ENCODE data around the gene PDCD1. TPM values are rescaled to one million over a fixed set of nuclear protein-coding genes. Genes with fewer than 3 reads are reported as not detected.

Gene PDCD1
- total and polyA plus RNA-seq, 2 of the 13 experiments (the other 11 are each of a cell fraction or from before 2014, with no cell fraction given), result 0.04 TPM; not detected in 1

DNA sequence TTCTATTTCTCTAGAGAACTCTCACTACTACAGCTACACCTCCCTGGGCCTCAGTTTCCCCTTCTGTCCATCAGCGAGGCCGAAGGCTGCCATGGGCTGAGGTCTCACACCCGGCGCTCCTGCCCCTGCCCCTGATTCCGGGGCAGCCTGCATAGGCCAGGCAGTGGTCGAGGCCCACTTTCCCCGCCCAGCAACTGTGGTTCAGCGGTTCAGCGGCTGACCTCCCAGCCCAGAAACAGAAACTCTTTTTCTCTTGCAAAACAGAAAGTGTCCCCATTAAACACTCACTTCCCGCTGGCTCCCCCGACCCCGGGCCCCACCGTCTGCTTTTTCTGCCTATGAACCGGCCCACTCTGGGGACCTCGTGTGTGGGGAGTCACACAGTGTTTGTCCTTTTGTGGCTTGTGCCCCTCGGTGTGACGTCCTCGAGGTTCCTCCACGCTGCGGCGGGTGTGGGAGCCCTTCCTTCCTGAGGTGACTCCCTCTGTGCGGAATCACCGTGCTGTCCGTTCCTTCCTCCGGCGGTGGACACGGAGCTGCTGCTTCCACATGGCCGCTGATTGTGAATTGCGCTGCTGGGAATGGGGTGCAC is 16.0 kb downstream of the PDCD1 start:
- peaks cover 17 to 61% of the 10 kb centered on the region in 2 experiments for H3K27me3 ChIP-seq (ENCODE audit: control insufficient read depth in 1 of 2, insufficient read depth in 2 of 2, low read length in 2 of 2)
- ATAC-seq, result peak; percentile 61
- TF ChIP-seq, protein P1, sequence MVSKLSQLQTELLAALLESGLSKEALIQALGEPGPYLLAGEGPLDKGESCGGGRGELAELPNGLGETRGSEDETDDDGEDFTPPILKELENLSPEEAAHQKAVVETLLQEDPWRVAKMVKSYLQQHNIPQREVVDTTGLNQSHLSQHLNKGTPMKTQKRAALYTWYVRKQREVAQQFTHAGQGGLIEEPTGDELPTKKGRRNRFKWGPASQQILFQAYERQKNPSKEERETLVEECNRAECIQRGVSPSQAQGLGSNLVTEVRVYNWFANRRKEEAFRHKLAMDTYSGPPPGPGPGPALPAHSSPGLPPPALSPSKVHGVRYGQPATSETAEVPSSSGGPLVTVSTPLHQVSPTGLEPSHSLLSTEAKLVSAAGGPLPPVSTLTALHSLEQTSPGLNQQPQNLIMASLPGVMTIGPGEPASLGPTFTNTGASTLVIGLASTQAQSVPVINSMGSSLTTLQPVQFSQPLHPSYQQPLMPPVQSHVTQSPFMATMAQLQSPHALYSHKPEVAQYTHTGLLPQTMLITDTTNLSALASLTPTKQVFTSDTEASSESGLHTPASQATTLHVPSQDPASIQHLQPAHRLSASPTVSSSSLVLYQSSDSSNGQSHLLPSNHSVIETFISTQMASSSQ (IDR thresholded peaks at IDR 0.05; ENCODE audit: low read depth), result no peak
- TF ChIP-seq, protein P1 (CRISPR knock-in tag; IDR thresholded peaks at IDR 0.05; ENCODE audit: borderline replicate concordance), result no peak
- TF ChIP-seq, protein P2, sequence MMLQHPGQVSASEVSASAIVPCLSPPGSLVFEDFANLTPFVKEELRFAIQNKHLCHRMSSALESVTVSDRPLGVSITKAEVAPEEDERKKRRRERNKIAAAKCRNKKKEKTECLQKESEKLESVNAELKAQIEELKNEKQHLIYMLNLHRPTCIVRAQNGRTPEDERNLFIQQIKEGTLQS (CRISPR knock-in tag; IDR thresholded peaks at IDR 0.05), result no peak
- TF ChIP-seq STAG1 (CRISPR knock-in tag; IDR thresholded peaks at IDR 0.05) (no peak), ZBTB7A (CRISPR knock-in tag; IDR thresholded peaks at IDR 0.05) (peak; percentile 25; the same call in 1 of the 2 replicates), ZNF614 (CRISPR knock-in tag; IDR thresholded peaks at IDR 0.05; ENCODE audit: borderline replicate concordance) (no peak), ZNF296 (CRISPR knock-in tag; conservative IDR thresholded peaks at IDR 0.05) (no peak), ZFYVE20 (CRISPR knock-in tag; IDR thresholded peaks at IDR 0.05; ENCODE audit: borderline replicate concordance, low read depth) (no peak), GLI4 (CRISPR knock-in tag; IDR thresholded peaks at IDR 0.05; ENCODE audit: borderline replicate concordance) (no peak), HOXA3 (CRISPR knock-in tag; IDR thresholded peaks at IDR 0.05) (peak; percentile 39; the same call in 1 of the 2 replicates), ZFP41 (CRISPR knock-in tag; IDR thresholded peaks at IDR 0.05; ENCODE audit: borderline replicate concordance) (no peak), ZNF772 (CRISPR knock-in tag; IDR thresholded peaks at IDR 0.05) (no peak), SP4 (CRISPR knock-in tag; IDR thresholded peaks at IDR 0.05) (0 out of 2 replicates have a peak, but pooled peaks have one; percentile 31), ZNF703 (CRISPR knock-in tag; IDR thresholded peaks at IDR 0.05; ENCODE audit: borderline replicate concordance) (no peak), HIVEP1 (CRISPR knock-in tag; IDR thresholded peaks at IDR 0.05) (no peak)
- TF ChIP-seq, protein P3, sequence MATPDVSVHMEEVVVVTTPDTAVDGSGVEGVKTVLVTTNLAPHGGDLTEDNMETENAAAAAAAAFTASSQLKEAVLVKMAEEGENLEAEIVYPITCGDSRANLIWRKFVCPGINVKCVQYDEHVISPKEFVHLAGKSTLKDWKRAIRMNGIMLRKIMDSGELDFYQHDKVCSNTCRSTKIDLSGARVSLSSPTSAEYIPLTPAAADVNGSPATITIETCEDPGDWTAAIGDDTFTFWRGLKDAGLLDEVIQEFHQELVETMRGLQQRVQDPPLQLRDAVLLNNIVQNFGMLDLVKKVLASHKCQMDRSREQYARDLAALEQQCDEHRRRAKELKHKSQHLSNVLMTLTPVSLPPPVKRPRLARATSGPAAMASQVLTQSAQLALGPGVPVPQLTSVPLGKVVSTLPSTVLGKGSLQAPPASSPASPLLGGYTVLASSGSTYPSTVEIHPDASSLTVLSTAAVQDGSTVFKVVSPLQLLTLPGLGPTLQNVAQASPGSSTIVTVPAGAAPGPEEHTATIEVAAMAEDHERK (CRISPR knock-in tag; IDR thresholded peaks at IDR 0.05; ENCODE audit: low read depth), result no peak
- TF ChIP-seq, protein P4, sequence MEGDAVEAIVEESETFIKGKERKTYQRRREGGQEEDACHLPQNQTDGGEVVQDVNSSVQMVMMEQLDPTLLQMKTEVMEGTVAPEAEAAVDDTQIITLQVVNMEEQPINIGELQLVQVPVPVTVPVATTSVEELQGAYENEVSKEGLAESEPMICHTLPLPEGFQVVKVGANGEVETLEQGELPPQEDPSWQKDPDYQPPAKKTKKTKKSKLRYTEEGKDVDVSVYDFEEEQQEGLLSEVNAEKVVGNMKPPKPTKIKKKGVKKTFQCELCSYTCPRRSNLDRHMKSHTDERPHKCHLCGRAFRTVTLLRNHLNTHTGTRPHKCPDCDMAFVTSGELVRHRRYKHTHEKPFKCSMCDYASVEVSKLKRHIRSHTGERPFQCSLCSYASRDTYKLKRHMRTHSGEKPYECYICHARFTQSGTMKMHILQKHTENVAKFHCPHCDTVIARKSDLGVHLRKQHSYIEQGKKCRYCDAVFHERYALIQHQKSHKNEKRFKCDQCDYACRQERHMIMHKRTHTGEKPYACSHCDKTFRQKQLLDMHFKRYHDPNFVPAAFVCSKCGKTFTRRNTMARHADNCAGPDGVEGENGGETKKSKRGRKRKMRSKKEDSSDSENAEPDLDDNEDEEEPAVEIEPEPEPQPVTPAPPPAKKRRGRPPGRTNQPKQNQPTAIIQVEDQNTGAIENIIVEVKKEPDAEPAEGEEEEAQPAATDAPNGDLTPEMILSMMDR (CRISPR knock-in tag; IDR thresholded peaks at IDR 0.05), result no peak

More for the DNA sequence above, 16.0 kb downstream of the PDCD1 start:
- Histone ChIP-seq H2AFZ (ENCODE audit: low read length) (no peak overlapping the region), H3K9me3 (ENCODE audit: low read length) (no peaks in the 10 kb centered on the region), H3K4me2 (ENCODE audit: low read depth, low read length) (peak overlapping the region; percentile 67), H3K36me3 (replicated peaks in 1 of 2; ENCODE audit: control insufficient read depth in 1 of 2, insufficient read depth in 2 of 2, low read length in 2 of 2) (no peaks in the 10 kb centered on the region), H3K27ac (ENCODE audit: extremely low read length, insufficient read depth, low read length) (no peak overlapping the region), H3K79me2 (ENCODE audit: insufficient read depth, low read length) (no peaks in the 10 kb centered on the region), H3K4me1 (ENCODE audit: insufficient read depth, low read length) (peaks cover 27% of the 10 kb centered on the region), H3K9ac (ENCODE audit: insufficient read depth, low read depth, low read length) (no peak overlapping the region), H3K4me3 (replicated peaks in 1 of 3; ENCODE audit: insufficient read depth in 1 of 3, low read depth in 2 of 3, low read length in 3 of 3) (peak overlapping the region in 2 of 3 experiments; percentile 18 to 55; a peak in 2 of 6 replicates), H4K20me1 (ENCODE audit: insufficient read depth, low read length) (no peaks in the 10 kb centered on the region; the same call in 1 of the 2 replicates)
- 30% methylated on average over 29 of the region's 29 CpGs for WGBS (ENCODE audit: low lambda C conversion rate)
- CTCF ChIA-PET (ENCODE audit: low intra/inter-chr PET ratio, low total read pairs), result no interaction called here
- POLR2A ChIA-PET, result no interaction called here
- intact Hi-C loops (cut with micrococcal nuclease; ENCODE audit: unreplicated experiment) (no loop called here), in situ Hi-C loops (cut with HindIII; ENCODE audit: extremely low pct_ligation_motif_present, low pct_unique_long_range_greater_than_20kb) (no loop called here)
- BruUV-seq (replicated peaks), result no TSS peak
- FAIRE-seq, result no peak
- no peak for DNase-seq (ENCODE audit: low spot score)
